ENCODE data around the gene ZNF182.
"Not testable (repeated sequence)": the region's sequence is repeated elsewhere in the genome, so short reads cannot be mapped to it uniquely, and the experiment has no call there.

DNA sequence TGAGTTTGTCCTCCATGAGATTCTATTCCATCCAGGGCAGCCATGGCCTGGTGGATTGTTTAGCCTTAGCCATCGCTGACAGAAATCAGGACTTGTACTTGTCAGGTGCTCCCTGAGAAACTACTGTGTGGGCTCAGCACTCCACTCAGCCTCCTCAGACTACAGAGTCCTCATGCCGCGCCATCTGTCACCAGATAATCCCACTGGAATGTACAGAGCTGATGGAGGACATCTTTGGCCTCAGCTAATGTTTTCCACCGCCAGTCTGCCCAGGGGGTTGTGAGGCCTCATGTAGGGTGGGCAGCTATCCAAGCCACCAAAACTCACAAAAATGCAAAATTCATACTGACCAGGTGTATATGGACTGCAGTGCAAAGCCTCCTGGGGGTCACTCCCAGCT, 45.6 kb downstream of the ZNF182 start:
- TF ChIP-seq, protein P1, sequence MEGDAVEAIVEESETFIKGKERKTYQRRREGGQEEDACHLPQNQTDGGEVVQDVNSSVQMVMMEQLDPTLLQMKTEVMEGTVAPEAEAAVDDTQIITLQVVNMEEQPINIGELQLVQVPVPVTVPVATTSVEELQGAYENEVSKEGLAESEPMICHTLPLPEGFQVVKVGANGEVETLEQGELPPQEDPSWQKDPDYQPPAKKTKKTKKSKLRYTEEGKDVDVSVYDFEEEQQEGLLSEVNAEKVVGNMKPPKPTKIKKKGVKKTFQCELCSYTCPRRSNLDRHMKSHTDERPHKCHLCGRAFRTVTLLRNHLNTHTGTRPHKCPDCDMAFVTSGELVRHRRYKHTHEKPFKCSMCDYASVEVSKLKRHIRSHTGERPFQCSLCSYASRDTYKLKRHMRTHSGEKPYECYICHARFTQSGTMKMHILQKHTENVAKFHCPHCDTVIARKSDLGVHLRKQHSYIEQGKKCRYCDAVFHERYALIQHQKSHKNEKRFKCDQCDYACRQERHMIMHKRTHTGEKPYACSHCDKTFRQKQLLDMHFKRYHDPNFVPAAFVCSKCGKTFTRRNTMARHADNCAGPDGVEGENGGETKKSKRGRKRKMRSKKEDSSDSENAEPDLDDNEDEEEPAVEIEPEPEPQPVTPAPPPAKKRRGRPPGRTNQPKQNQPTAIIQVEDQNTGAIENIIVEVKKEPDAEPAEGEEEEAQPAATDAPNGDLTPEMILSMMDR (IDR thresholded peaks at IDR 0.05) = not testable (repeated sequence)
- not testable (repeated sequence) for TF ChIP-seq ZFX (IDR thresholded peaks at IDR 0.05; ENCODE audit: borderline replicate concordance)

All from 22Rv1 (cell line).